SU-DHL-6 (cell line): ENCODE results near the gene SLC9A2.

Experiments used
- H2AFZ ChIP-seq: fragments of 200-600 bp; sonication (generic); 2 replicates; pipeline ENCODE4 v1.6.1; 2014; ENCODE audit warnings: low read depth, mild to moderate bottlenecking, moderate library complexity, mixed read lengths, antibody characterized with exemption, low read length; ENCODE audit not compliant: severe bottlenecking
- H3F3A ChIP-seq: fragments of 200-600 bp; shearing (Covaris generic); 2 replicates; pipeline ENCODE4 v1.6.0; 2016; ENCODE audit warnings: antibody characterized with exemption, mild to moderate bottlenecking; ENCODE audit not compliant: insufficient read depth
- H3K27ac ChIP-seq: fragments of 200-600 bp; sonication (generic); 2 replicates; pipeline ENCODE4 v1.5.1; 2016; ENCODE audit warnings: low read depth, mild to moderate bottlenecking, low read length, moderate library complexity, mixed read lengths
- H3K27me3 ChIP-seq: fragments of 200-600 bp; sonication (generic), shearing (Covaris generic); 2 replicates; pipeline ENCODE4 v1.6.0; 2014; ENCODE audit warnings: mild to moderate bottlenecking, low read length
- H3K36me3 ChIP-seq: fragments of 200-600 bp; sonication (generic); 2 replicates; pipeline ENCODE4 v1.6.1; 2014; ENCODE audit warnings: mild to moderate bottlenecking, low read length, mixed read lengths
- H3K4me2 ChIP-seq: fragments of 300-600, 200-600 bp; shearing (Covaris generic), sonication (generic); 2 replicates; pipeline ENCODE4 v1.6.0; 2014; ENCODE audit warnings: low read length, low read depth, mild to moderate bottlenecking; ENCODE audit not compliant: poor library complexity, severe bottlenecking
- H3K4me3 ChIP-seq: fragments of 200-600 bp; sonication (generic); 2 replicates; pipeline ENCODE4 v1.5.1; 2014; ENCODE audit warnings: antibody characterized with exemption, low read length, mild to moderate bottlenecking, mixed read lengths; ENCODE audit not compliant: insufficient read depth, poor library complexity, severe bottlenecking
- H3K79me2 ChIP-seq: fragments of 200-600 bp; sonication (generic); 2 replicates; pipeline ENCODE4 v1.6.1; 2014; ENCODE audit warnings: mild to moderate bottlenecking, low read length, moderate library complexity; ENCODE audit not compliant: insufficient read depth
- H3K9ac ChIP-seq: fragments of 200-600 bp; sonication (generic); 2 replicates; pipeline ENCODE4 v1.7.0; 2014; ENCODE audit warnings: mild to moderate bottlenecking, low read length
- H3K9me2 ChIP-seq: fragments of 200-600 bp; sonication (generic); replicated peaks from 2 replicates; pipeline ENCODE4 v1.6.1; 2014; ENCODE audit warnings: low read length; ENCODE audit not compliant: insufficient read depth
- H3K9me3 ChIP-seq: fragments of 200-600 bp; sonication (generic); 2 replicates; pipeline ENCODE4 v1.6.1; 2014; ENCODE audit warnings: low read length, mixed read lengths; ENCODE audit not compliant: insufficient read depth
- H4K20me1 ChIP-seq: fragments of 200-600 bp; sonication (generic); 2 replicates; pipeline ENCODE4 v1.6.1; 2014; ENCODE audit warnings: low read depth, mild to moderate bottlenecking, antibody characterized with exemption, low read length, moderate library complexity, mixed read lengths
- EZH2phosphoT487 ChIP-seq: fragments of 200-600 bp; sonication (generic), shearing (Covaris generic); conservative IDR thresholded peaks from 2 replicates; pipeline ENCODE4 v1.6.1; 2018; ENCODE audit warnings: mild to moderate bottlenecking, antibody characterized with exemption, low read length, moderate library complexity, mixed read lengths
- TF ChIP-seq, protein P1 (sequence below): fragments of 200-600 bp; sonication (generic); IDR thresholded peaks from one replicate; pipeline ENCODE4 v1.5.1; 2017; ENCODE audit warnings: antibody characterized with exemption, mild to moderate bottlenecking, low read length, moderate library complexity; ENCODE audit not compliant: insufficient read depth, poor library complexity, severe bottlenecking

The SLC9A2 gene

GRCh38 chr2:102632380-102633175 is 13.2 kb downstream of the SLC9A2 start:
- Histone ChIP-seq H3K27me3 (no peaks in the 10 kb centered on the region), H2AFZ (no peak overlapping the region), H3K9ac (no peak overlapping the region), H3K79me2 (no peaks in the 10 kb centered on the region), H3K36me3 (no peaks in the 10 kb centered on the region), H4K20me1 (no peaks in the 10 kb centered on the region), H3K9me2 (no peaks in the 10 kb centered on the region), H3K27ac (no peak overlapping the region), H3F3A (no peaks in the 10 kb centered on the region), H3K4me3 (no peak overlapping the region), H3K4me2 (no peak overlapping the region), H3K9me3 (no peaks in the 10 kb centered on the region)
- TF ChIP-seq, protein P1, sequence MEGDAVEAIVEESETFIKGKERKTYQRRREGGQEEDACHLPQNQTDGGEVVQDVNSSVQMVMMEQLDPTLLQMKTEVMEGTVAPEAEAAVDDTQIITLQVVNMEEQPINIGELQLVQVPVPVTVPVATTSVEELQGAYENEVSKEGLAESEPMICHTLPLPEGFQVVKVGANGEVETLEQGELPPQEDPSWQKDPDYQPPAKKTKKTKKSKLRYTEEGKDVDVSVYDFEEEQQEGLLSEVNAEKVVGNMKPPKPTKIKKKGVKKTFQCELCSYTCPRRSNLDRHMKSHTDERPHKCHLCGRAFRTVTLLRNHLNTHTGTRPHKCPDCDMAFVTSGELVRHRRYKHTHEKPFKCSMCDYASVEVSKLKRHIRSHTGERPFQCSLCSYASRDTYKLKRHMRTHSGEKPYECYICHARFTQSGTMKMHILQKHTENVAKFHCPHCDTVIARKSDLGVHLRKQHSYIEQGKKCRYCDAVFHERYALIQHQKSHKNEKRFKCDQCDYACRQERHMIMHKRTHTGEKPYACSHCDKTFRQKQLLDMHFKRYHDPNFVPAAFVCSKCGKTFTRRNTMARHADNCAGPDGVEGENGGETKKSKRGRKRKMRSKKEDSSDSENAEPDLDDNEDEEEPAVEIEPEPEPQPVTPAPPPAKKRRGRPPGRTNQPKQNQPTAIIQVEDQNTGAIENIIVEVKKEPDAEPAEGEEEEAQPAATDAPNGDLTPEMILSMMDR = no peak
- no peak for TF ChIP-seq EZH2phosphoT487

DNA sequence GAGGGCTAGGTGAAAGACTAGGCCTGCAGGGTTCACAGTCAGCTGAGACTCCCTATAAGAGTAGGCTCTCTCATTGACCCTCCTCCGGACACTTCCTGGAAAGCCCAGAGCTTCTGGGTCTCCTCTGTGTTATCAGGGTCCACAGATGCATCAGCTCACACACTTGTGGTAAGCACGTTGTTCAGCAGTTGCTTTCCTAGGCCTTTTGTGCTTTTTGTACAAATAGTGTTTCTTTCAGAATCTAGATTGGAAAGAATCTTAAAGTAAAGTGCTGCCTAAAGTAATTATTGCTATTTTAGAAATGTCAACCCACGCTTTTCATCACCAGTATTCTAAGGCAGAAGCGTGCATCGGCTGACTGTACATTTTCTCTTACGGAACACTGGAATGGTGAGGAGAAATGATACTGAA is 15.5 kb downstream of the SLC9A2 start:
- Histone ChIP-seq H3K9me3 (no peaks in the 10 kb centered on the region), H3K4me2 (no peak overlapping the region), H3F3A (no peaks in the 10 kb centered on the region), H3K9ac (no peak overlapping the region), H2AFZ (no peak overlapping the region), H3K36me3 (no peaks in the 10 kb centered on the region), H3K27me3 (no peaks in the 10 kb centered on the region), H3K4me3 (no peak overlapping the region), H3K9me2 (no peaks in the 10 kb centered on the region), H3K79me2 (no peaks in the 10 kb centered on the region), H3K27ac (no peak overlapping the region), H4K20me1 (no peaks in the 10 kb centered on the region)
- TF ChIP-seq EZH2phosphoT487 = no peak
- TF ChIP-seq, protein P1 = no peak

DNA sequence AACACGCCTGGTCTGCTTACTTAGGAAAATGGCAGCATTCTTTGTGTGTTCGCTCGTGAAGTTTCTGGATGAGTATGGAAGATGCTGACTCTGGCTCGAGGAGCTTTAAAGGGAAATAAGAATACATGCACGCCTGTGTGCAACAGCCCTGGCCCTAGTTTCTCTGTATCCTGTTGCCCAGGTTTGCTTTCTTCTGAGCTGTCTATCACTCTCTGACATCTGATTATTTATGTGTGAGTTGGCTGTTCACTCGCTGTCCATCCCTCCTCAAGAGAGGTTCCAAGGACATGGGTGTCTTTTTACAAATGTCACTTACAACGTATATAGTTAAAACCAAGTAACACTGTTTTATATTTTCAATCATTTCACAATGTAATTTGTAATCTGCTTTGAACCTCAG is 16.0 kb downstream of the SLC9A2 start:
- no peak overlapping the region for H3K9ac ChIP-seq
- H3K9me3 ChIP-seq = no peaks in the 10 kb centered on the region
- no peak overlapping the region for H3K4me3 ChIP-seq
- H3F3A ChIP-seq = no peaks in the 10 kb centered on the region
- H4K20me1 ChIP-seq = no peaks in the 10 kb centered on the region
- no peaks in the 10 kb centered on the region for H3K79me2 ChIP-seq
- no peak overlapping the region for H2AFZ ChIP-seq
- TF ChIP-seq, protein P1 = no peak
- no peak for TF ChIP-seq EZH2phosphoT487
- no peaks in the 10 kb centered on the region for H3K9me2 ChIP-seq
- H3K36me3 ChIP-seq = no peaks in the 10 kb centered on the region
- no peak overlapping the region for H3K27ac ChIP-seq
- no peak overlapping the region for H3K4me2 ChIP-seq
- no peaks in the 10 kb centered on the region for H3K27me3 ChIP-seq
